K562 (cell line): ENCODE measurements around the gene FITM1. TPM values are rescaled to one million over a fixed set of nuclear protein-coding genes. Genes with fewer than 3 reads are reported as not detected.

Source experiments
- ARID3A ChIP-seq: IDR thresholded peaks from 2 replicates; pipeline ENCODE4 v1.6.1; 2012; ENCODE audit warnings: low read depth, low read length, improper control_type of control experiment, borderline replicate concordance
- BRCA1 ChIP-seq, 2 experiments: fragments of 450-650 bp in 1 of 2; sonication (generic) in 1 of 2; formaldehyde crosslinking in 1 of 2; IDR thresholded peaks; 2 replicates each; pipeline versions ENCODE4 v1.5.0 to v1.6.1; 2017 to 2020; ENCODE audit warnings: mild to moderate bottlenecking in 1 of 2, missing genetic modification reagents in 1 of 2
- CBX1 ChIP-seq: sonication (generic); IDR thresholded peaks from 2 replicates; pipeline ENCODE4 v1.6.1; 2016; ENCODE audit warnings: antibody characterized with exemption, low read depth, mild to moderate bottlenecking
- CHCHD3 ChIP-seq: fragments of 250-450 bp; sonication (Bioruptor Pico); IDR thresholded peaks from 2 replicates; pipeline ENCODE4 v2.1.2; 2022; ENCODE audit warnings: mild to moderate bottlenecking
- CSDE1 ChIP-seq, 2 experiments: fragments of 450-650 bp; IDR thresholded peaks; 2 replicates each; pipeline ENCODE4 v1.6.1; 2016; ENCODE audit warnings: mild to moderate bottlenecking in 1 of 2
- DACH1 ChIP-seq: fragments of 450-650 bp; IDR thresholded peaks from 2 replicates; pipeline ENCODE4 v1.6.1; 2018; ENCODE audit not compliant: partially characterized antibody
- ELF2 ChIP-seq: fragments of 250-450 bp; sonication (Bioruptor Pico); IDR thresholded peaks from 2 replicates; pipeline ENCODE4 v1.5.0; 2021; ENCODE audit warnings: mild to moderate bottlenecking
- ELF4 ChIP-seq: fragments of 450-650 bp; formaldehyde crosslinking; IDR thresholded peaks from 2 replicates; pipeline ENCODE4 v1.4.0; 2022; ENCODE audit warnings: missing genetic modification characterization
- ETS2 ChIP-seq: IDR thresholded peaks from 2 replicates; pipeline ENCODE4 v1.6.1; 2016; ENCODE audit warnings: borderline replicate concordance, missing genetic modification characterization, mild to moderate bottlenecking, moderate library complexity, missing compliant biosample characterization; ENCODE audit not compliant: poor library complexity, severe bottlenecking
- FOXA3 ChIP-seq, 2 experiments: fragments of 450-650 bp in 1 of 2; sonication (generic) in 1 of 2; formaldehyde crosslinking; IDR thresholded peaks in 1 of 2; conservative IDR thresholded peaks in 1 of 2; 2 replicates each; pipeline versions ENCODE4 v1.4.0 to v1.8.0; 2020 to 2022; ENCODE audit warnings: mild to moderate bottlenecking in 2 of 2, missing genetic modification reagents in 1 of 2
- FOXP1 ChIP-seq: sonication (generic); formaldehyde crosslinking; IDR thresholded peaks from 2 replicates; pipeline ENCODE4 v1.8.0; 2022; ENCODE audit warnings: mild to moderate bottlenecking, missing genetic modification reagents
- HNRNPH1 ChIP-seq: fragments of 200-400 bp; formaldehyde crosslinking; optimal IDR thresholded peaks from 2 replicates; pipeline ENCODE3; 2017; ENCODE audit warnings: low read depth, mild to moderate bottlenecking, low read length, moderate library complexity
- LARP7 ChIP-seq: fragments of 450-650 bp; IDR thresholded peaks from 2 replicates; pipeline ENCODE4 v1.6.1; 2016
- PML ChIP-seq: IDR thresholded peaks from 2 replicates; pipeline ENCODE4 v1.6.1; 2012; ENCODE audit warnings: low read length, inconsistent platforms
- PRPF4 ChIP-seq: fragments of 200-400 bp; formaldehyde crosslinking; IDR thresholded peaks from one replicate; pipeline ENCODE4 v1.6.1; 2017; ENCODE audit warnings: low read length, low read depth, mild to moderate bottlenecking; ENCODE audit not compliant: insufficient read depth, poor library complexity, severe bottlenecking
- RFX5 ChIP-seq: IDR thresholded peaks from 2 replicates; pipeline ENCODE4 v1.6.1; 2011; ENCODE audit warnings: low read depth, mild to moderate bottlenecking, improper control_type of control experiment, low read length
- SMC3 ChIP-seq: conservative IDR thresholded peaks from 2 replicates; pipeline ENCODE4 v1.6.1; 2011; ENCODE audit warnings: low read depth, low read length, improper control_type of control experiment; ENCODE audit not compliant: insufficient read depth
- SP2 ChIP-seq: IDR thresholded peaks from 2 replicates; pipeline ENCODE4 v1.6.1; 2011; ENCODE audit warnings: mild to moderate bottlenecking, low read depth, low read length, moderate library complexity; ENCODE audit not compliant: poor library complexity, severe bottlenecking; ENCODE audit errors: extremely low read depth
- TAF1 ChIP-seq: IDR thresholded peaks from 2 replicates; pipeline ENCODE4 v1.6.1; 2011; ENCODE audit warnings: mild to moderate bottlenecking, low read length, moderate library complexity; ENCODE audit not compliant: insufficient read depth, control insufficient read depth, severe bottlenecking; ENCODE audit errors: extremely low read depth
- ZBTB2 ChIP-seq: fragments of 450-650 bp; IDR thresholded peaks from 2 replicates; pipeline ENCODE4 v1.6.1; 2016; ENCODE audit warnings: antibody characterized with exemption
- ZNF408 ChIP-seq: fragments of 250-450 bp; sonication (Bioruptor Pico); IDR thresholded peaks from 2 replicates; pipeline ENCODE4 v1.4.0; 2020; ENCODE audit warnings: low read depth, mild to moderate bottlenecking, moderate library complexity
- ZNF668 ChIP-seq: fragments of 250-450 bp; sonication (Bioruptor Pico); IDR thresholded peaks from 2 replicates; pipeline ENCODE4 v1.8.0; 2022; ENCODE audit warnings: mild to moderate bottlenecking, inconsistent platforms
- polyA plus RNA-seq, 8 experiments: library from polyadenylated mRNA; depleted of rRNA in 4 of 8; stranded (reverse) in 5 of 8; unstranded in 3 of 8; fragments of >200 nt; fragmentation: Nextera tagmentation in 2 of 8; fragmentation: Illumina TruSeq in 1 of 8; extraction: Ambion mirVana in 2 of 8; extraction: Trizol in 1 of 8; gene quantifications; 2 replicates each; pipeline versions ENCODE4 v1.2.1 to v1.2.3, GENCODE V29; 2011 to 2014; ENCODE audit warnings: inconsistent platforms in 1 of 8, missing spikeins in 1 of 8
- total RNA-seq, 7 experiments: library from RNA; depleted of rRNA in 6 of 7; stranded (reverse); fragments of >200 nt in 6 of 7; fragmentation: Illumina TruSeq in 2 of 7; extraction: Trizol in 2 of 7; gene quantifications; 2 replicates each; pipeline versions ENCODE4 v1.2.1 to v1.2.3, GENCODE V29; 2011 to 2021; ENCODE audit warnings: low replicate concordance in 1 of 7
- TF ChIP-seq, protein P1 (sequence below), 2 experiments: fragments of 450-650 bp; conservative IDR thresholded peaks; 2 replicates each; pipeline ENCODE4 v1.6.1; 2017; ENCODE audit warnings: mild to moderate bottlenecking in 2 of 2, moderate library complexity in 2 of 2

The FITM1 gene
- total and polyA plus RNA-seq, 9 of the 15 experiments (the other 6 are each of a cell fraction or from before 2014, with no cell fraction given), result 0.09 to 0.20 TPM; not detected in 7

DNA sequence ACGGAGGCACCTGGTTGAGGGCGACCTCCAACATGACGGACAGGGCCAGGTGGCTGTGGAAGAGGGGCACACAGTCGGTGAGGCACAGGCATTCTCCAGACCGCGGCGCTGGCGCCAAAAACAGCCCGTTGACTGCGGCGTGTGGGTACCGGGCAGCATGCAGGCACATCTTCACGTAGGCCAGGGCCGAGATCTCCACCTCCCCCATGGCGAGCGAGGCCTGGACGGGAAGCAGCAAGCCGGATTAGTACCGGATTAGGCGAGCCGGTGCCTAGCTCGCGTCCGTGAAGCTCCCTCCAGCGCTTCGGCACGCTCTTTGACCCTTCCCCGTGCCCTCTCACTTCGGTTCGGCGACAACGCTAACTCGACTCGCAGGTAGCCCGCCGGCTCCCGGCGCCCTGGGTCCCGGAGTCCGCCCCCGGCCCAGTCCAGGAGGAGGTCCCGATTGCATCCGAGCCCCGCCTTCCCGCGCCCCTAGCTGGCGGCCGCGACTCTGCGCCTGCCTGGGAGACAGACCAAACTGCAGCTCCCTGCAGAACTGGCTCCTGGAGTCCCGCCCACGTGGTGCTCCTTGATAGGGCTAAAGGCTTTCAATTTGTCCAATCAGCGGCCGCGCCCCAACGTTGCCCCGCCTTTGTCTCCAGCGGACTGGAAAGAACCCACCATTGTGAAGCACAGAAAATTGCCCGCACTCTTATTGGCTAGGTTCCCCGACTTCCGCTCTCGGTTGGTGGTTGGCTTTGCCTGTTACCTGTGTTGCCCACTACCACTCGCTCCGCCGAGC, 10.8 kb downstream of the FITM1 start, which contains the start of gene EMC9 (continued):
- TF ChIP-seq PRPF4 (no peak), ELF2 (CRISPR knock-in tag) (no peak), DACH1 (no peak), CHCHD3 (no peak), SMC3 (no peak), ZNF408 (CRISPR knock-in tag) (no peak), LARP7 (no peak), ZBTB2 (no peak), RFX5 (peak; percentile 43; the same call in 1 of the 2 replicates), ETS2 (no peak), BRCA1 (IDR thresholded peaks at IDR 0.05) (no peak), BRCA1 (CRISPR knock-in tag; IDR thresholded peaks at IDR 0.05) (no peak), PML (0 out of 2 replicates have a peak, but pooled peaks have one; percentile 6), FOXP1 (no peak; the same call in 1 of the 2 replicates), ZNF668 (CRISPR knock-in tag) (no peak), TAF1 (peak; percentile 65), CBX1 (no peak), FOXA3 (CRISPR knock-in tag; conservative IDR thresholded peaks at IDR 0.05 in 1 of 2, IDR thresholded peaks at IDR 0.05 in 1 of 2) (no peak), HNRNPH1 (no peak), ELF4 (CRISPR knock-in tag) (no peak), ARID3A (no peak), CSDE1 (IDR thresholded peaks at IDR 0.05) (no peak), SP2 (peak; percentile 45)
- TF ChIP-seq, protein P1, sequence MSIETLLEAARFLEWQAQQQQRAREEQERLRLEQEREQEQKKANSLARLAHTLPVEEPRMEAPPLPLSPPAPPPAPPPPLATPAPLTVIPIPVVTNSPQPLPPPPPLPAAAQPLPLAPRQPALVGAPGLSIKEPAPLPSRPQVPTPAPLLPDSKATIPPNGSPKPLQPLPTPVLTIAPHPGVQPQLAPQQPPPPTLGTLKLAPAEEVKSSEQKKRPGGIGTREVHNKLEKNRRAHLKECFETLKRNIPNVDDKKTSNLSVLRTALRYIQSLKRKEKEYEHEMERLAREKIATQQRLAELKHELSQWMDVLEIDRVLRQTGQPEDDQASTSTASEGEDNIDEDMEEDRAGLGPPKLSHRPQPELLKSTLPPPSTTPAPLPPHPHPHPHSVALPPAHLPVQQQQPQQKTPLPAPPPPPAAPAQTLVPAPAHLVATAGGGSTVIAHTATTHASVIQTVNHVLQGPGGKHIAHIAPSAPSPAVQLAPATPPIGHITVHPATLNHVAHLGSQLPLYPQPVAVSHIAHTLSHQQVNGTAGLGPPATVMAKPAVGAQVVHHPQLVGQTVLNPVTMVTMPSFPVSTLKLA (conservative IDR thresholded peaks at IDR 0.05), result peak; percentile 83 to 86
